ENCODE measurements around the gene SARS2. TPM values are rescaled to one million over a fixed set of nuclear protein-coding genes. Genes with fewer than 3 reads are reported as not detected.

SARS2 gene, protein sequence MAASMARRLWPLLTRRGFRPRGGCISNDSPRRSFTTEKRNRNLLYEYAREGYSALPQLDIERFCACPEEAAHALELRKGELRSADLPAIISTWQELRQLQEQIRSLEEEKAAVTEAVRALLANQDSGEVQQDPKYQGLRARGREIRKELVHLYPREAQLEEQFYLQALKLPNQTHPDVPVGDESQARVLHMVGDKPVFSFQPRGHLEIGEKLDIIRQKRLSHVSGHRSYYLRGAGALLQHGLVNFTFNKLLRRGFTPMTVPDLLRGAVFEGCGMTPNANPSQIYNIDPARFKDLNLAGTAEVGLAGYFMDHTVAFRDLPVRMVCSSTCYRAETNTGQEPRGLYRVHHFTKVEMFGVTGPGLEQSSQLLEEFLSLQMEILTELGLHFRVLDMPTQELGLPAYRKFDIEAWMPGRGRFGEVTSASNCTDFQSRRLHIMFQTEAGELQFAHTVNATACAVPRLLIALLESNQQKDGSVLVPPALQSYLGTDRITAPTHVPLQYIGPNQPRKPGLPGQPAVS
- 9.6 and 11.0 TPM in 2 replicates for total RNA-seq

DNA sequence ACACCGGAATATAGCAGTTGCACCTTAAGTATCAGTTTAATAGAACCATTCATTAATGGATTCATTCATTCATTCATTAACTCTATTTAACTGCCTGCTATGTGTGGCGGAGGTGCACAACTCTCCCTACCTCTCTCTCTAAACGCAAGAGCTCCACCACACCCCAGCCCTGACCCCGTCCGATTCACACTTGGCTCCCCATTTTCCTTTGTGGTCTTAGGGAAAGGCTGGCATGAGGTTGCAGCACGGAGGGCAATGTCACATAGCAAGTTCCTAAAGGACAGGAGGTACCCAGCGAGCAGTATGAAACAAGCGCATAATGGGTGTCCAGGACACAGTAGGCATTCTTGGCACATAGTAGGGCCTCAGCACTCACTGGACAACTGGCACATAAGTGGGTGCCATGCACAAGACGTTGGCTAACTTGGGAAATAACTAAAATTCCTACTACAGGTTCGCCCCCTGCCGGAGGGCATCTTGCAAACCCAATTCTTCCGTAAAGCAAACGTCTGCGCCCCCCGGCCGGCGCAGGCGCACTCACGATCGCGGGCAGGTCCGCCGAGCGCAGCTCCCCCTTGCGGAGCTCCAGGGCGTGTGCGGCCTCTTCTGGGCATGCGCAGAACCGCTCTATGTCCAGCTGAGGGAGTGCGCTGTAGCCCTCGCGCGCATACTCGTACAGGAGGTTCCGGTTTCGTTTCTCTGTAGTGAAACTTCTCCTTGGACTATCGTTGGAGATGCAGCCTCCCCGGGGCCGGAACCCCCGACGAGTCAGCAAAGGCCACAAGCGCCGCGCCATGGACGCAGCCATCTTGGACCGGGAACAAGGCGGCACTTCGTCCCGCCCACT lies at the start of gene SARS2:
Gene SARS2 (minus strand): TSS at position 835 of the 847 bp plus-strand sequence. CDS start 27 bp downstream, at position 808.

DNA sequence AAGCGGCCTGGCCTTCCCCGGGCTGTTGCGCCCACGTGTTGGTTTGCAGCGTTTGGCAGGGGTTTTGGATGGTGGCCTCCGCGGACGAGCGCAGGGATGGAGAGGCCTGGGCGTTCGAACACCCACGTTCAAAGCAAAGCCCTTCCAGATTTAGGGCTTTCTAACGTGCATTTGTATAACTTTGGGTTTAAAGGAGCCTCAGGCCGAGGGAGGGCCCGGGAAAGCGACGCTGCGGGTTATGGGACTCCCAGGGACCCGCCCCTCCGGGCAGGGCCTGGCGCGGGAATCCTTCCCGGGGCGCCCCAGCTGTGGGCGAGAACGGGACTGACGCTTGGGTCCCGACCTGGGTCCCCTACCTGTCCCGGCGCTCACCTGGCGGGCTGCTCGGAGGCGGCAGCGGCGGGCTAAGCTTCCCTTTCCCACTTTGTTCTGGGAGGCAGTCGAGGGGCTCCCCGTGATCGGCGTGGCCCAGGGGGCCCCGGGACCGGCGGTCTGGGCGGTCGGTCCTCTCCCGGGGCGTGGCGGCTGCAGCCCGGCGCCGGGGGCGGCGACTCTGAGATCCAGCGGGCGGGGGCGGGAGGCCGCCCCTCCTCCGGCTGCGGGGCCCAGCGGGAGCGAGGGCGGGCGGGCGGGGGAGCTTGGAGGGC lies 44.8 kb upstream of the SARS2 start, which contains the start of gene FBXO17:
Gene FBXO17 (minus strand): TSS at position 529 of the 647 bp plus-strand sequence. CDS start 25,423 bp downstream, outside the sequence.

DNA sequence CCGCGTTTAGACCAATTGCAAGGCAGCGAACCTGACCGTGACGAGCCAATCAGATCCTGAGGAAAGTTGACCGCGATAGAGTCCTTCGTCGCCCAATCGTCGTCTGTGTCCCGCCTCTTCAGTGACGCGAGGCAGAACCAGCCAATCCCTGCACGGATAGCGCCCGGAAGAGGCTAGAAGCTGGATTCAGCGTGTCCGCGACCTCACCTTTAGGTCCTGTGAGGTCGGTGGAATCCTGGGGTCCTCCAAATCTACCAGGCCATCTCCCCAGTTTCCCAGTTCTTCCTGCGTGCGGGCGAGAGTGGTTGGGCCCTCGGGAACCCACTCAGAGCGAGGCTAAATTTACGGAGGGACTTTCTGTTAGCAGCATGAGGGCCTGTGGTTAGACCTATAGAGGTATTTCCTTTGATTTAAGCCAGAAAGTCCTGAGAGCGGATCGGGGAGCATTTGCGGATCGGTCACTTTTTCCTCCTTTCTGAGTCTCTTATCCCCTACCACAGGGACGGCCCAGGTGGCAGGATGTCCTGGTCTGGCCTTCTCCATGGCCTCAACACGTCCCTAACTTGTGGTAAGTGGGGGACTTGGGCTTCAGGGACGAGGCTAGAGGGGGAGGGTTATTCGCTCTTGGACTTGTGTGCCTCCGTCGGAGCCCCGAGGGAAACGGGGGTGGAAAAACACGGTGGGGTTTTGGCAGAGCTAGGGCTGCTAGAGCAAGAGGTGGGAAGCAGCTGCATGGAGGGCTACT lies 385 bp upstream of the SARS2 start, which contains the start of gene MRPS12:
Gene MRPS12 (plus strand): TSS at position 169 of the 745 bp plus-strand sequence. CDS start 351 bp downstream, at position 520.

GRCh38 chr19:38899447-38900201 lies 30.9 kb downstream of the SARS2 start, which contains the start of the genes NFKBIB and SIRT2:
NFKBIB (plus strand) TSS chr19:38899969; CDS start chr19:38900033, 64 bp downstream.
SIRT2 (minus strand) TSS chr19:38899618; CDS start chr19:38899521, 97 bp downstream.

DNA sequence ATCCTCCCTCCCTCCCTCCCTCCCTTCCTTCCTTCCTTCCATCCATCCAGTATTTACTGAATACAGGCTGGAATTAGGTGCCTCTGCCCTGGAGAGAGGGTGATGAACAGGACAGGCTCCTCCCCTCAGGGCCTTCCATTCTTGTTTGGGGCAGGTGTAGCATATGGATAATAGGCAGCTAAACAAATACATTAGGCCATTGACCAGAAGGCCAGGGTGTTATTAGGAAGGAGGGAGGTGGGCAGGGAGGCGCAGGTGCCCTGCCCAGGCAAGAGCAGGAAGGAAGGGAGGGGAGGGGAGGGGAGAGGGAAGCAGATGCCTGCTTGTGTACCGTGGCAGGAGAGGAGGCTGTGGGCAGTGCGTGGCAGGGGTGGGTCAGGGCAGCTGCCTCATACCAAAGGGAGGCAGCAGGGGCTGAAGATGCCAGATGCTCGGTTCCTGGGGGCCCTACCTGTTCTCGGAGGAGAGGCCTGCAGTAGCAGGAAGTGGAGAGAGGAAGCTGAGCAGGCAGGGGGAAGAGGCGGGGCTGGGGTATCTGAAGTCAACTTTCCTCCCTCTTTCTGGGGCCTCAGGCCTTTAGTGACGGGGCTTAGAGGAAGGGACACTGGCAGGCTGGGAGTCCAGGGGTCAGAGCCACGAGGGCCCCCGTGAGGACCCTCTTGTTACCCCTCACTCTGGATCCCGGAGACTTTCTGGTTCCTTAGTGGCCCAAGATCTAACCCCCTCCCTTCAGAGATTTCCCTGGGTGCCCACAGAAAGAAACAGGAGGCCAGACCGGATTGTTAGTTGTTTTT lies 52.6 kb downstream of the SARS2 start, which contains the start of gene RINL:
Gene RINL (minus strand): TSS at position 495 of the 794 bp plus-strand sequence. CDS start 1,533 bp downstream, outside the sequence.

Other genes starting within 250 kb of the SARS2 start
- 2.3 and 3.1 TPM in 2 replicates for gene CAPN12, start 186.3 kb downstream of the SARS2 start, total RNA-seq
- 12.6 and 32.1 TPM in 2 replicates for gene LGALS7, start 157.2 kb downstream of the SARS2 start, total RNA-seq
- gene LGALS7B, start 141.6 kb downstream of the SARS2 start, total RNA-seq, result 263 and 754 TPM in 2 replicates
- gene LGALS4, start 117.8 kb downstream of the SARS2 start, total RNA-seq, result 0.14 TPM in 1 of 2 replicates, not detected in the other
- 62.2 and 94.8 TPM in 2 replicates for gene ECH1, start 99.0 kb downstream of the SARS2 start, total RNA-seq
- 160 and 186 TPM in 2 replicates for gene HNRNPL, start 80.8 kb downstream of the SARS2 start, total RNA-seq
- gene RINL, start 52.5 kb downstream of the SARS2 start, total RNA-seq, result 10.5 and 20.8 TPM in 2 replicates
- 46.8 and 52.8 TPM in 2 replicates for gene SIRT2, start 31.1 kb downstream of the SARS2 start, total RNA-seq
- 22.9 and 34.5 TPM in 2 replicates for gene NFKBIB, start 30.8 kb downstream of the SARS2 start, total RNA-seq
- gene CCER2, start 18.6 kb downstream of the SARS2 start, total RNA-seq, result not detected in 2 replicates
- 48.6 and 86.1 TPM in 2 replicates for gene MRPS12, start 181 bp upstream of the SARS2 start, total RNA-seq
- 12.3 and 16.2 TPM in 2 replicates for gene FBXO17, start 45.0 kb upstream of the SARS2 start, total RNA-seq
- 4.6 and 7.2 TPM in 2 replicates for gene FBXO27, start 101.8 kb upstream of the SARS2 start, total RNA-seq
- 1.1 and 2.1 TPM in 2 replicates for gene ACP7, start 153.6 kb upstream of the SARS2 start, total RNA-seq
- 4.1 and 17.2 TPM in 2 replicates for gene PAK4, start 195.0 kb upstream of the SARS2 start, total RNA-seq